Liver (tissue), 9 donors: ENCODE measurements around the gene SATB1. TPM values are rescaled to one million over a fixed set of nuclear protein-coding genes. Genes with fewer than 3 reads are reported as not detected.
A peak's percentile ranks its signal among the peaks of the same experiment; 100 is the strongest.

ENCODE experiments used
- DNase-seq: peaks from one replicate; pipeline ENCODE4 v3.0.0-alpha.2; 2017; ENCODE audit warnings: low spot score
- H3K27ac ChIP-seq, 2 donors: one replicate each; pipeline ENCODE4 v1.7.0; 2013; ENCODE audit warnings: inconsistent platforms in 2 of 2, low read length in 2 of 2, control low read depth in 1 of 2, low read depth in 1 of 2, mild to moderate bottlenecking in 1 of 2
- H3K27me3 ChIP-seq, 4 donors: one replicate each; pipeline versions ENCODE4 v1.6.1 to v1.7.0; 2013; ENCODE audit warnings: low read length in 3 of 4, inconsistent platforms in 1 of 4, mild to moderate bottlenecking in 1 of 4, moderate library complexity in 1 of 4; ENCODE audit not compliant: control insufficient read depth in 4 of 4, insufficient read depth in 4 of 4
- H3K36me3 ChIP-seq, 4 donors: one replicate each; pipeline versions ENCODE4 v1.6.1 to v1.7.0; 2013; ENCODE audit warnings: low read length in 3 of 4, mild to moderate bottlenecking in 3 of 4, low read depth in 1 of 4, moderate library complexity in 1 of 4; ENCODE audit not compliant: control insufficient read depth in 4 of 4, insufficient read depth in 3 of 4
- H3K4me1 ChIP-seq, 4 donors: one replicate each; pipeline versions ENCODE4 v1.6.1 to v1.7.0; 2013; ENCODE audit warnings: low read length in 3 of 4, mild to moderate bottlenecking in 3 of 4, moderate library complexity in 1 of 4; ENCODE audit not compliant: control insufficient read depth in 4 of 4, insufficient read depth in 4 of 4
- H3K4me3 ChIP-seq, 3 donors: one replicate each; pipeline versions ENCODE4 v1.6.1 to v1.7.0; 2013; ENCODE audit warnings: low read length in 3 of 3, control low read depth in 1 of 3, low read depth in 1 of 3, mild to moderate bottlenecking in 1 of 3
- H3K9ac ChIP-seq, 2 donors: one replicate each; pipeline ENCODE4 v1.7.0; 2013; ENCODE audit warnings: low read length in 2 of 2, mild to moderate bottlenecking in 2 of 2, moderate library complexity in 2 of 2, control low read depth in 1 of 2, low read depth in 1 of 2
- H3K9me3 ChIP-seq, 4 donors: one replicate each; pipeline versions ENCODE4 v1.6.1 to v1.7.0; 2013; ENCODE audit warnings: low read length in 3 of 4; ENCODE audit not compliant: control insufficient read depth in 4 of 4
- EGR1 ChIP-seq, 2 donors: IDR thresholded peaks; 2 replicates each; pipeline ENCODE4 v1.6.1; 2016 to 2018; ENCODE audit warnings: antibody characterized with exemption in 2 of 2, low read depth in 2 of 2
- FOXA1 ChIP-seq: IDR thresholded peaks from 2 replicates; pipeline ENCODE4 v1.6.1; 2016; ENCODE audit warnings: antibody characterized with exemption
- HNF4A ChIP-seq, 2 donors: conservative IDR thresholded peaks; 2 replicates each; pipeline ENCODE4 v1.6.1; 2016; ENCODE audit warnings: antibody characterized with exemption in 2 of 2, mild to moderate bottlenecking in 2 of 2
- HNF4G ChIP-seq: IDR thresholded peaks from 2 replicates; pipeline ENCODE4 v1.6.1; 2016; ENCODE audit warnings: antibody characterized with exemption
- JUND ChIP-seq, 2 donors: IDR thresholded peaks; 2 replicates each; pipeline ENCODE4 v1.6.1; 2016; ENCODE audit warnings: antibody characterized with exemption in 2 of 2
- NR2F2 ChIP-seq: IDR thresholded peaks from 2 replicates; pipeline ENCODE4 v1.6.1; 2016; ENCODE audit warnings: antibody characterized with exemption
- RAD21 ChIP-seq, 2 donors: IDR thresholded peaks; 2 replicates each; pipeline ENCODE4 v1.6.1; 2016; ENCODE audit warnings: antibody characterized with exemption in 2 of 2, mild to moderate bottlenecking in 2 of 2
- REST ChIP-seq: IDR thresholded peaks from 2 replicates; pipeline ENCODE4 v1.6.1; 2016; ENCODE audit warnings: antibody characterized with exemption, mild to moderate bottlenecking
- SP1 ChIP-seq: IDR thresholded peaks from 2 replicates; pipeline ENCODE4 v1.6.1; 2018; ENCODE audit warnings: antibody characterized with exemption, mild to moderate bottlenecking
- YY1 ChIP-seq: IDR thresholded peaks from 2 replicates; pipeline ENCODE4 v1.6.1; 2016; ENCODE audit warnings: antibody characterized with exemption, mild to moderate bottlenecking
- WGBS: extraction: QIAGEN DNeasy Blood & Tissue Kit; methylation state at CpG from one replicate; pipeline ENCODE4 v1.1.7; 2013; 5-methylcytosine and 5-hydroxymethylcytosine counted together
- polyA plus RNA-seq, 2 donors: library from polyadenylated mRNA; stranded (reverse) in 1 of 2; unstranded in 1 of 2; fragments of 200-250 nt in 1 of 2; fragments of >200 nt in 1 of 2; fragmentation: Nextera tagmentation in 1 of 2; extraction: Ambion mirVana in 1 of 2; gene quantifications; one replicate each; pipeline versions ENCODE4 v1.2.1 to v1.2.3, GENCODE V29; 2013 to 2015
- total RNA-seq, 2 donors: library from RNA; depleted of rRNA; stranded (reverse); fragments of >200 nt; gene quantifications; one replicate each; pipeline ENCODE4 v1.2.3, GENCODE V29; 2014
- TF ChIP-seq, protein P1 (sequence below): IDR thresholded peaks from 2 replicates; pipeline ENCODE4 v1.6.1; 2016; ENCODE audit warnings: antibody characterized with exemption
- TF ChIP-seq, protein P2 (sequence below): fragments of 150-350 bp; IDR thresholded peaks from 2 replicates; pipeline ENCODE4 v1.5.1; 2017; ENCODE audit warnings: improper control_type of control experiment, low read depth, low read length; ENCODE audit not compliant: missing input control
- TF ChIP-seq, protein P3 (sequence below): IDR thresholded peaks from 2 replicates; pipeline ENCODE4 v1.6.1; 2016; ENCODE audit warnings: antibody characterized with exemption
- donor health status: healthy.
- donor health status: healthy.
- donor health status: healthy.
- donor health status: healthy.
- donor health status: healthy.

Gene SATB1
- total and polyA plus RNA-seq, 4 donors, result 4.3 to 23.7 (median 10.5) TPM

DNA sequence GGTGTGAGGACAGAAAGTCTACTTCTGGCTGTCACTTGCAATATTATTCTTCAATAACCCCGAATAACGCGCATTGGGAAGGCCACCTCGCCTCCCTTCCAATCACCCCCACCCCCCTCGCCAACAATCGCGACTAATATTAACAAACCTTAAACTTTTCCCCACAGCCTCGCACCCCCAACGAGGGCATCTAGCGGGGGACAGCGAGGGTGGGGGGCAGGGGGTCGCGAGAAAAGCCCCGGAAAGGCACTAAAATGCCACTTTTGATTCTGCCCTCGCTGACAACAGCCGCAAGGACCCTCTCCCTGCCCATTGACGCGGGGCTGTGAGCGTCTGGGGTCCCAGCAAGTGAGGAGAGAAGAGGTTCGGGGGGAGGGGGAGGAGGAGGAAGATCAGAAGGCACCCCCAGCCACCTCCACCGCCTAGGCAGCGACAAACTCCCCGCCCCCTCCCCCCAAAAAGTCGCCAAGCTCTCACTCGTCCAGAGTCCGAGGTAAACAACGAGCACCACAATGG lies 868 bp downstream of the SATB1 start:
- TF ChIP-seq HNF4A (conservative IDR thresholded peaks at IDR 0.05) (peak in 1 of 2 donors; percentile 24), YY1 (no peak), EGR1 (IDR thresholded peaks at IDR 0.05; ENCODE audit: low read depth in 2 of 2) (no peak), NR2F2 (no peak)
- TF ChIP-seq, protein P1, sequence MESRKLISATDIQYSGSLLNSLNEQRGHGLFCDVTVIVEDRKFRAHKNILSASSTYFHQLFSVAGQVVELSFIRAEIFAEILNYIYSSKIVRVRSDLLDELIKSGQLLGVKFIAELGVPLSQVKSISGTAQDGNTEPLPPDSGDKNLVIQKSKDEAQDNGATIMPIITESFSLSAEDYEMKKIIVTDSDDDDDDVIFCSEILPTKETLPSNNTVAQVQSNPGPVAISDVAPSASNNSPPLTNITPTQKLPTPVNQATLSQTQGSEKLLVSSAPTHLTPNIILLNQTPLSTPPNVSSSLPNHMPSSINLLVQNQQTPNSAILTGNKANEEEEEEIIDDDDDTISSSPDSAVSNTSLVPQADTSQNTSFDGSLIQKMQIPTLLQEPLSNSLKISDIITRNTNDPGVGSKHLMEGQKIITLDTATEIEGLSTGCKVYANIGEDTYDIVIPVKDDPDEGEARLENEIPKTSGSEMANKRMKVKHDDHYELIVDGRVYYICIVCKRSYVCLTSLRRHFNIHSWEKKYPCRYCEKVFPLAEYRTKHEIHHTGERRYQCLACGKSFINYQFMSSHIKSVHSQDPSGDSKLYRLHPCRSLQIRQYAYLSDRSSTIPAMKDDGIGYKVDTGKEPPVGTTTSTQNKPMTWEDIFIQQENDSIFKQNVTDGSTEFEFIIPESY, result no peak
- H3K27ac ChIP-seq, result peak overlapping the region; percentile 93 to 98
- no peaks in the 10 kb centered on the region for H3K27me3 ChIP-seq
- H3K4me3 ChIP-seq, result peak overlapping the region; percentile 57 to 88 (median 76)
- peaks cover 0 to 6% (median 2%) of the 10 kb centered on the region in 4 donors for H3K36me3 ChIP-seq
- 0% methylated on average over 27 of the region's 27 CpGs for whole genome bisulfite sequencing
- peak overlapping the region; percentile 73 to 97 for H3K9ac ChIP-seq
- DNase-seq, result peak; percentile 38
- H3K4me1 ChIP-seq, result peaks cover 1 to 12% (median 9%) of the 10 kb centered on the region in 4 donors
- H3K9me3 ChIP-seq, result no peaks in the 10 kb centered on the region

- Histone ChIP-seq H3K9ac (peak overlapping the region; percentile 73 to 97), H3K27me3 (no peaks in the 10 kb centered on the region), H3K4me3 (peak overlapping the region; percentile 57 to 88 (median 76)), H3K9me3 (no peaks in the 10 kb centered on the region), H3K27ac (peak overlapping the region; percentile 93 to 98), H3K36me3 (peaks cover 0 to 10% (median 3%) of the 10 kb centered on the region in 4 donors), H3K4me1 (peaks cover 1 to 12% (median 9%) of the 10 kb centered on the region in 4 donors)
- TF ChIP-seq, protein P2, sequence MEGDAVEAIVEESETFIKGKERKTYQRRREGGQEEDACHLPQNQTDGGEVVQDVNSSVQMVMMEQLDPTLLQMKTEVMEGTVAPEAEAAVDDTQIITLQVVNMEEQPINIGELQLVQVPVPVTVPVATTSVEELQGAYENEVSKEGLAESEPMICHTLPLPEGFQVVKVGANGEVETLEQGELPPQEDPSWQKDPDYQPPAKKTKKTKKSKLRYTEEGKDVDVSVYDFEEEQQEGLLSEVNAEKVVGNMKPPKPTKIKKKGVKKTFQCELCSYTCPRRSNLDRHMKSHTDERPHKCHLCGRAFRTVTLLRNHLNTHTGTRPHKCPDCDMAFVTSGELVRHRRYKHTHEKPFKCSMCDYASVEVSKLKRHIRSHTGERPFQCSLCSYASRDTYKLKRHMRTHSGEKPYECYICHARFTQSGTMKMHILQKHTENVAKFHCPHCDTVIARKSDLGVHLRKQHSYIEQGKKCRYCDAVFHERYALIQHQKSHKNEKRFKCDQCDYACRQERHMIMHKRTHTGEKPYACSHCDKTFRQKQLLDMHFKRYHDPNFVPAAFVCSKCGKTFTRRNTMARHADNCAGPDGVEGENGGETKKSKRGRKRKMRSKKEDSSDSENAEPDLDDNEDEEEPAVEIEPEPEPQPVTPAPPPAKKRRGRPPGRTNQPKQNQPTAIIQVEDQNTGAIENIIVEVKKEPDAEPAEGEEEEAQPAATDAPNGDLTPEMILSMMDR, result no peak
- TF ChIP-seq JUND (IDR thresholded peaks at IDR 0.05) (no peak), EGR1 (IDR thresholded peaks at IDR 0.05; ENCODE audit: low read depth in 2 of 2) (no peak), SP1 (peak; percentile 33), YY1 (peak; percentile 61), RAD21 (IDR thresholded peaks at IDR 0.05) (peak in 1 of 2 donors; percentile 20), REST (no peak), HNF4G (no peak), HNF4A (conservative IDR thresholded peaks at IDR 0.05) (peak; percentile 7 to 31), FOXA1 (no peak)
- TF ChIP-seq, protein P3, sequence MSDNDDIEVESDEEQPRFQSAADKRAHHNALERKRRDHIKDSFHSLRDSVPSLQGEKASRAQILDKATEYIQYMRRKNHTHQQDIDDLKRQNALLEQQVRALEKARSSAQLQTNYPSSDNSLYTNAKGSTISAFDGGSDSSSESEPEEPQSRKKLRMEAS, result peak; percentile 40
- 3% methylated on average over 22 of the region's 22 CpGs for WGBS
- peak; percentile 55 for DNase-seq
Observed at GRCh38 chr3:18423401-18424212, 1.5 kb downstream of the SATB1 start.
